ENCODE data around the gene KPTN. TPM values are rescaled to one million over a fixed set of nuclear protein-coding genes. Genes with fewer than 3 reads are reported as not detected.
A peak's percentile ranks its signal among the peaks of the same experiment; 100 is the strongest.

Gene KPTN
- total RNA-seq, 1 donor from 2014 or later = 2.1 TPM

DNA sequence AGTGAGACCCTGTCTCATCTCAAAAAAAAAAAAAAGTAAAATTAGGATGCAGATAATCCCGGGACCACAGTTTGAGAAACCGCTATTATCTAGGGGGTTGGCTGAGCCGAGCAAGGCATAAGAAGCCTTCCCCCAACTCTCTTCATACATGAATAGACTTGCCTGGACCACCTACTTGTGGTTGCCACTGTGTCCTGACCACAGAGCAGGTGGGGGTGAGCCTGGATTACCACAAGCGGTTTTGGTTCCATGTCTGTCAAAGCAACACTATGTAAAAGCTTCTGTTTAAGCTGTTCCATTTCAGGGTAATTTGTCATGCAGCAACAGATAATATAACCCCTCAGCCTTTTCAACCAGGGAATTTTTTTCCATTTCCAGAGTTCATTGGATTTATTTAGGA lies 34.1 kb upstream of the KPTN start:
- H3K9me3 ChIP-seq (ENCODE audit: control insufficient read depth in 3 of 3, low read length in 3 of 3) = no peaks in the 10 kb centered on the region
- H3K4me1 ChIP-seq (ENCODE audit: control insufficient read depth in 3 of 3, insufficient read depth in 3 of 3, low read length in 3 of 3) = peaks cover 11 to 30% (median 24%) of the 10 kb centered on the region in 3 donors
- H3K36me3 ChIP-seq (ENCODE audit: control insufficient read depth in 3 of 3, insufficient read depth in 3 of 3, low read length in 3 of 3) = peaks cover 0 to 4% (median 0%) of the 10 kb centered on the region in 3 donors
- no peaks in the 10 kb centered on the region for H3K27me3 ChIP-seq (ENCODE audit: control insufficient read depth in 3 of 3, insufficient read depth in 3 of 3, low read length in 3 of 3)
- no peak overlapping the region for H3K9ac ChIP-seq (ENCODE audit: low read depth in 1 of 3, low read length in 3 of 3)
- no peak overlapping the region for H3K27ac ChIP-seq (ENCODE audit: low read depth, low read length)
- H3K4me3 ChIP-seq (ENCODE audit: low read length in 3 of 3) = no peak overlapping the region

DNA sequence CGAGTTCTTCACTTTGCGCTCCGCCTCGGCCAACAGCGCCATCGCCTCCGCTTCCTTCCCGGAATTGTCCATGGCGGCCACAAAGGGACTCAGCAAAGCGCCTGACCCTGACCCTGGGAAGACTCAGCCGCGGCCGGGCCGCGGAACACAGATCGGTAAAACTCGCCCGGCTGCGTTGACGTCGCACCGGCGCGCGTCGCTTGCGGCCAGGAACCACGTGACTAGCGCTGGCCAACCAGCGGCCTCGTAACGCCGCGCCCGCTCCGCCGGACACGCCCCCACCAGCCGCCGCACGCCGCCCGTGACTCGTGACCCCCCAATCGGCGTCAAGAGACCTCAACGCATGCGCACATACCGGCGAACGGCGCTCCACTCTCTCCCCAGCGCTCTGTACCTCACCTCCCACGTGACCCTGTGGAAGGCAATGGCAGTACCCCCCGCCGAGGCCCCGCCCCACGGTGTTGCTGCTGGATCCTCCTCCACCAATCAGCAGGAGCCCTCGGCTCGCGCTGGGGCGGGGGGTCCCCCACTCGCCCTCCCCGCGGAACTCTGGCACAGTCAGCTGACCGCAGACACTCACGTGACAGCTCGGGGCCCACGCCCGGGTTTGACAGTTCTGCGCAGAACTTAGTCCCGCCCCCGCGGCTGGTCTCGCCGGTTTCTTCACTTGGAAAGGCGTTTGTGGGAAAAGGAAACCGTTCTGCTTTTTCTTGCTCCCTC lies 31.0 kb upstream of the KPTN start, which contains the start of gene NAPA:
TSS of gene NAPA (minus strand) at position 195 of the 720 bp plus-strand sequence. CDS start at position 72, 123 bp downstream.
- peaks cover 37 to 52% (median 45%) of the 10 kb centered on the region in 3 donors for H3K4me1 ChIP-seq (ENCODE audit: control insufficient read depth in 3 of 3, insufficient read depth in 3 of 3, low read length in 3 of 3)

DNA sequence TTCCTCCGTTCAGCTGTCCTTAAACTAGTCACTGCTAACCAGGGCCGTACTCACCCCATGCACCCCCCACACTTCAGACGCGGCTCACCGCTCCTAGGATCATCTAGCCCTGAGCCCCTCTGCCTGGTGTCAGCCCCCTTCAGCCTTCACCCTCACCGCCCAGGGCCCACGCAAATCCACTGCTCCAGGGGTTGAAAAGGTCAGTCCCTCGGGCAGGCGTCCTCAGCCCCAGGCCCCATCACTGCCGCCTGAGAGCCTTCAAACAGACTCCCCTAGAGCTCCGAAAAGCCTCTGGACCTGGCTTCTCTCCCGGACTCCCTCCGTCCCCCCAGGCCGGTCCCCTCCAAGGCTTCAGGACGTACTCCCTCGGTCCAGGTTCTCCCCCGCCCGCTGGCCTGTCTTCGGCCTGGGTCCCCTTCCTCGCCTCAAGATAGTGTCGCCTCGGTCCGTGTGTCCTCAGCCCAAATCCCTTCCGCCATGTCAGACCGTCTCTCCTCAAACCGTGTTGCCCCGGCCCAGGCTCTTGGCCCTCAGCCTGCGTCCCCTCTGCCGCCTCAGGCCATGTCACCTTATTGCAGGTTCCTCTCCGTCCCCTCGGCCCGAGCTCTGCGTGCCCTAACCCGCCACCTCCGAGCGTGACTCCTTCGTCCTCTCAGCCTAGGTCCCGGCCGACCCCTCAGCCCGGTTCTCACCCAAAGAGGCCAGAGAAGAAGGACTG lies 30.3 kb upstream of the KPTN start:
- H3K36me3 ChIP-seq (ENCODE audit: control insufficient read depth in 3 of 3, insufficient read depth in 3 of 3, low read length in 3 of 3) = peaks cover 0 to 4% (median 0%) of the 10 kb centered on the region in 3 donors
- peak overlapping the region; percentile 81 to 100 (median 99) for H3K4me3 ChIP-seq (ENCODE audit: low read length in 3 of 3)
- no peaks in the 10 kb centered on the region for H3K9me3 ChIP-seq (ENCODE audit: control insufficient read depth in 3 of 3, low read length in 3 of 3)
- no peaks in the 10 kb centered on the region for H3K27me3 ChIP-seq (ENCODE audit: control insufficient read depth in 3 of 3, insufficient read depth in 3 of 3, low read length in 3 of 3)
- H3K4me1 ChIP-seq (ENCODE audit: control insufficient read depth in 3 of 3, insufficient read depth in 3 of 3, low read length in 3 of 3) = peaks cover 44 to 59% (median 52%) of the 10 kb centered on the region in 3 donors
- H3K9ac ChIP-seq (ENCODE audit: low read depth in 1 of 3, low read length in 3 of 3) = peak overlapping the region; percentile 96 to 100 (median 100)
- H3K27ac ChIP-seq (ENCODE audit: low read depth, low read length) = peak overlapping the region; percentile 100

More for the DNA sequence above, 31.0 kb upstream of the KPTN start, which contains the start of gene NAPA:
- Histone ChIP-seq H3K4me3 (ENCODE audit: low read length in 3 of 3) (peak within 1 kb of the TSS; percentile 81 to 100 (median 99)), H3K27me3 (ENCODE audit: control insufficient read depth in 3 of 3, insufficient read depth in 3 of 3, low read length in 3 of 3) (no peaks in the 10 kb centered on the region), H3K27ac (ENCODE audit: low read depth, low read length) (peak within 1 kb of the TSS; percentile 100), H3K9me3 (ENCODE audit: control insufficient read depth in 3 of 3, low read length in 3 of 3) (no peaks in the 10 kb centered on the region), H3K36me3 (ENCODE audit: control insufficient read depth in 3 of 3, insufficient read depth in 3 of 3, low read length in 3 of 3) (peaks cover 0 to 4% (median 0%) of the 10 kb centered on the region in 3 donors), H3K9ac (ENCODE audit: low read depth in 1 of 3, low read length in 3 of 3) (peak within 1 kb of the TSS; percentile 96 to 100 (median 100))

DNA sequence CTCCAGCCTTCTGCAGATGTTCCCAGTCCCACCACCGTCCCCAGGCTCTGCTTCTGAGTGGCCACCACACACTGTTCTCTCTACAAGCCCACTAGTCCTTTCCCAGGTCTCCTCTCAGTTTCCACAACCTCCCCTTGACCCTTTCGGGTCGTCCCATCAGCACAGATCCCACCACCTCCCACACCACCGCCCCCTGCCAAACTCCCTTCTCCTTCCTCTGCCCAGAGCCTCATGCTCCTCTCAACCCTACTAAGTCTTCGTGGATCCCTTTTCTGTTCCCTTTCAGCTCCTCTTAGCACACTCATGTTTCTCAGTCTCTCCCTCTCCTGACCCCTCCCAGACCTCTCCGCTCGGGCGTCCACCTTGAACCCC lies 28.9 kb upstream of the KPTN start:
- Histone ChIP-seq H3K27me3 (ENCODE audit: control insufficient read depth in 3 of 3, insufficient read depth in 3 of 3, low read length in 3 of 3) (no peaks in the 10 kb centered on the region), H3K4me1 (ENCODE audit: control insufficient read depth in 3 of 3, insufficient read depth in 3 of 3, low read length in 3 of 3) (peaks cover 56 to 72% (median 65%) of the 10 kb centered on the region in 3 donors), H3K4me3 (ENCODE audit: low read length in 3 of 3) (peak overlapping the region; percentile 45 to 99 (median 46)), H3K36me3 (ENCODE audit: control insufficient read depth in 3 of 3, insufficient read depth in 3 of 3, low read length in 3 of 3) (peaks cover 0 to 4% (median 0%) of the 10 kb centered on the region in 3 donors), H3K27ac (ENCODE audit: low read depth, low read length) (peak overlapping the region; percentile 100), H3K9me3 (ENCODE audit: control insufficient read depth in 3 of 3, low read length in 3 of 3) (no peaks in the 10 kb centered on the region), H3K9ac (ENCODE audit: low read depth in 1 of 3, low read length in 3 of 3) (peak overlapping the region; percentile 60 to 100 (median 100))

DNA sequence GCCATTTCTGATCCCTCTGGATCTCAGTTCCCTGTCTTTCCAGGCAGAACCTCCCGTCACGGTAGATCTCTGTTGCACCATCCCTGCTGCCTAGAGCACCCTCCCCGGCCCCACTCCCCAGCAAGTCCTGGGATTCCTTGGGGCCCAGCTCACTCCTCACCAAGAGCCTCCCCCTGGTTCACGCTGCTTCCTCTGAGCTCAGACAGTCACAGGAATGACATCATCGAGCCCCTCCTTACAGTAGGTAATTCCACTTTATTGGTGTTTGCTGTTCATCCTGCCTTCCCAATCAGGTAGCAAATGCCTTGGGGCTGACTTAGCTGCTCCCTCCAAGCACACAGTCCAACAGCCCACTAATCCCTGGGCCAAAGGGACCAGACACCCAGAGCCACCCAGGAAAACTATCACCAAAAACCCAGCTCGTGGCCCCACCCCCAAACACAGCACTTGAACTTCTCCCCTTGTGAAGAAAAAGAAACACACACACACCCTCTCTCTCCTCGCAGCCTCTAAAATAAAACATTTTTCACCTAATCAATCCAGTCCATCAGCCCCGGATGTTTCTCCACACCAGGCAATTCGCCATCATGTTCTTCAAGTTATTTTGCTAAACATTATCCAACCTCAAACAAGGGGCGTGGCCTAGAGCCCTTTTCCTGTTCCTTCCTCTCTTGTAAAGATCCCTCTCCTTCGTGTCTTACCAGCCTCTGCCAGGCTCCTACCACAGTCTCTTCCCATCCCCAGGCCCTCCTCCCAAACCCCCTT lies 28.3 kb upstream of the KPTN start:
- peaks cover 62 to 78% (median 71%) of the 10 kb centered on the region in 3 donors for H3K4me1 ChIP-seq (ENCODE audit: control insufficient read depth in 3 of 3, insufficient read depth in 3 of 3, low read length in 3 of 3)
- peak overlapping the region; percentile 32 to 99 (median 45) for H3K4me3 ChIP-seq (ENCODE audit: low read length in 3 of 3)

DNA sequence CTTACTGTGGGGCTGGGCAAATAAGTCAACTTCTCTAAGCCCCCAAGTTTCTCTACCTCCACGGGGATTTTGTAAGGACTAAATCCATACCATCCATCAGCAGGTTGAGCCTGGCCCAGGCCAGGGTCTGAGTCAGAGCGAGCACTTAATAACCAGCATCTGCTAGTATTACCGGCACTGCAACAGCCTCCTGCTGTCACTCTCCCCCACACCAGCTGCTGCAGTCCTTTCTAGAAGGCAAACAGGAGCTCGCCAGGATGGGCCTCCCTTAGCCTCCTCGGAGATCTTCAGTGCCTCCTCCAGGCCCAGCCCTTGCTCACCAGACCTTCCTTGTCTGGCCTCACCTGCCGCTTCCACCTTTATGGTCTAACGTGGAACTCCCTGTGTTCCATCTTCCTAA lies 27.7 kb upstream of the KPTN start:
- H3K4me1 ChIP-seq (ENCODE audit: control insufficient read depth in 3 of 3, insufficient read depth in 3 of 3, low read length in 3 of 3) = peaks cover 69 to 85% (median 78%) of the 10 kb centered on the region in 3 donors
- peak overlapping the region; percentile 100 for H3K27ac ChIP-seq (ENCODE audit: low read depth, low read length)
- peak overlapping the region; percentile 32 to 45 (median 38) for H3K4me3 ChIP-seq (ENCODE audit: low read length in 3 of 3)
- no peaks in the 10 kb centered on the region for H3K27me3 ChIP-seq (ENCODE audit: control insufficient read depth in 3 of 3, insufficient read depth in 3 of 3, low read length in 3 of 3)
- peaks cover 0 to 4% (median 0%) of the 10 kb centered on the region in 3 donors for H3K36me3 ChIP-seq (ENCODE audit: control insufficient read depth in 3 of 3, insufficient read depth in 3 of 3, low read length in 3 of 3)
- H3K9me3 ChIP-seq (ENCODE audit: control insufficient read depth in 3 of 3, low read length in 3 of 3) = no peaks in the 10 kb centered on the region
- peak overlapping the region; percentile 60 to 100 (median 100) for H3K9ac ChIP-seq (ENCODE audit: low read depth in 1 of 3, low read length in 3 of 3)

More for the DNA sequence above, 28.3 kb upstream of the KPTN start:
- peak overlapping the region; percentile 60 to 100 (median 100) for H3K9ac ChIP-seq (ENCODE audit: low read depth in 1 of 3, low read length in 3 of 3)
- H3K27me3 ChIP-seq (ENCODE audit: control insufficient read depth in 3 of 3, insufficient read depth in 3 of 3, low read length in 3 of 3) = no peaks in the 10 kb centered on the region
- H3K9me3 ChIP-seq (ENCODE audit: control insufficient read depth in 3 of 3, low read length in 3 of 3) = no peaks in the 10 kb centered on the region
- H3K36me3 ChIP-seq (ENCODE audit: control insufficient read depth in 3 of 3, insufficient read depth in 3 of 3, low read length in 3 of 3) = peaks cover 0 to 4% (median 0%) of the 10 kb centered on the region in 3 donors
- H3K27ac ChIP-seq (ENCODE audit: low read depth, low read length) = peak overlapping the region; percentile 100

DNA sequence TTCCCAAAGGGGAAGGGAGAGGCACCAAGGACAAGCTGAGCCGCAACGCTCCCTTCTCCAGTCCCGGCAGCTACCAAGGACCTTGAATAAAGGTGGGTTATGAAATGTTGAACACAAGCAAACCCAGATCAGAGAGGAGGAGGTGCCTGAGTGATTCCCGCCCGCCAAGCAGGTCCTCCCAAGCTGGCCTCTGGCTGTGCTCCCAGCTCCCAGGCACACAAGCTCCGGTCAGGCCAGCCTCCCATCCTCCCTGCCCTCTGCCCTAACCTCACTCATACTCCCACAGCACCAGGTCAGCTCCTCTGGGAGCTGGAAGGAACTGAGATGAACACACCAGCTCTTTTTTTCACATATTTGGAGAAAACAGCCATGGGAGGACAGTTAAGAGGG lies 27.1 kb upstream of the KPTN start:
- H3K4me3 ChIP-seq (ENCODE audit: low read length in 3 of 3) = peak overlapping the region; percentile 12 to 54 (median 32)
- peak overlapping the region; percentile 100 for H3K27ac ChIP-seq (ENCODE audit: low read depth, low read length)
- H3K9me3 ChIP-seq (ENCODE audit: control insufficient read depth in 3 of 3, low read length in 3 of 3) = no peaks in the 10 kb centered on the region
- peak overlapping the region in 2 of 3 donors; percentile 100 for H3K9ac ChIP-seq (ENCODE audit: low read depth in 1 of 3, low read length in 3 of 3)
- peaks cover 0 to 4% (median 0%) of the 10 kb centered on the region in 3 donors for H3K36me3 ChIP-seq (ENCODE audit: control insufficient read depth in 3 of 3, insufficient read depth in 3 of 3, low read length in 3 of 3)
- H3K4me1 ChIP-seq (ENCODE audit: control insufficient read depth in 3 of 3, insufficient read depth in 3 of 3, low read length in 3 of 3) = peaks cover 74 to 89% (median 83%) of the 10 kb centered on the region in 3 donors
- H3K27me3 ChIP-seq (ENCODE audit: control insufficient read depth in 3 of 3, insufficient read depth in 3 of 3, low read length in 3 of 3) = no peaks in the 10 kb centered on the region

DNA sequence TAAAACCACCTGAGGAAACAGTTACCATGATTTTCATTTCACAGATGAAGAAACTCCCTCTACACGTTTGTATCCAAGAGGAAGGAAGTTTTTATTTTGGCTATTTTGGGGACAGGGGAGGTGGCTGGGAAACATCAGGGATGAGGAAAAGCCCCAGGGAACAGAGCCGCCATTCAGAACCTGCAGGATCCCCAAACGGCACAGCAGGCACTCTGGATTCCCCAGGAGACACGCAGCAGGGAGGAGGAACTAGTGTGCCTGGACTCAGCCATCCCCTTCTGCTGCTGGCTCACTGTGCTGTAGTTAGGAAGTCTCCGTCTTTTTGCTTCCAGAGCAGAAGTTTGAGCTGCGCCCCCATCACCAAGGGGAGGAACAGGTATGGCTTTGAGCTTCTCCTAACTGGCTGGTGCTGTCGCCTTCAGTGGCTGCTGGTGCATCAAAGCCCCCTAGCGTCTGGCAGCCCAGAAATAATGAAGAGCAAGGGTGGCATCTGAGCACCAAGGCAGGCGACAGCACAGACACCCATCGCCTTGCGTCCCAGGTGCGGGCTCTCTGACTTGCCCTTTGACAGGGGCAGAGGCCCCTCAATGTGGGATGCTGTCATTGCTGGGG lies 26.6 kb upstream of the KPTN start:
- Histone ChIP-seq H3K4me3 (ENCODE audit: low read length in 3 of 3) (peak overlapping the region in 2 of 3 donors; percentile 12 to 54), H3K9me3 (ENCODE audit: control insufficient read depth in 3 of 3, low read length in 3 of 3) (no peaks in the 10 kb centered on the region), H3K27me3 (ENCODE audit: control insufficient read depth in 3 of 3, insufficient read depth in 3 of 3, low read length in 3 of 3) (no peaks in the 10 kb centered on the region), H3K4me1 (ENCODE audit: control insufficient read depth in 3 of 3, insufficient read depth in 3 of 3, low read length in 3 of 3) (peaks cover 79 to 90% (median 86%) of the 10 kb centered on the region in 3 donors), H3K36me3 (ENCODE audit: control insufficient read depth in 3 of 3, insufficient read depth in 3 of 3, low read length in 3 of 3) (peaks cover 0 to 4% (median 0%) of the 10 kb centered on the region in 3 donors), H3K27ac (ENCODE audit: low read depth, low read length) (peak overlapping the region; percentile 100), H3K9ac (ENCODE audit: low read depth in 1 of 3, low read length in 3 of 3) (peak overlapping the region; percentile 47 to 100 (median 100))

DNA sequence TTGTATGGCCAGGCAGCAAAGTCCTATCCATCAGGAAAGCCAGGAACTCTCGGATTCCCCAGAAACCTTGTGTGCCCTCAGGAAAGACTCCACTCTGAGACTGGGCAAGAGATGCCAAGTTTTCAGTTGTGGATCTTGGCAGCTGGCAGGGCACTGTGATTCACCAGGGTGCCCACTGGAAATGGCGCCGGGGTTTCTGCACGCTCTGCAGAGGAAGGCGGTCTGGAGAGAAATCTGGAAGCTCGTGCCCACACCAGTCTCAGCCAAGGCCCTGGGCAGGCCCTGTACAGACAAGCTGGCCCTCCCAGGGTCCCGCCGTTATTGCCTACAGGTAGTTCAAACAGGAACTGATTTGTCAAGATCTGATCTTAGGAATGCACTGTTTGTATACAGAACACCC lies 26.0 kb upstream of the KPTN start:
- Histone ChIP-seq H3K27ac (ENCODE audit: low read depth, low read length) (peak overlapping the region; percentile 100), H3K27me3 (ENCODE audit: control insufficient read depth in 3 of 3, insufficient read depth in 3 of 3, low read length in 3 of 3) (no peaks in the 10 kb centered on the region), H3K4me1 (ENCODE audit: control insufficient read depth in 3 of 3, insufficient read depth in 3 of 3, low read length in 3 of 3) (peaks cover 86 to 96% (median 91%) of the 10 kb centered on the region in 3 donors), H3K36me3 (ENCODE audit: control insufficient read depth in 3 of 3, insufficient read depth in 3 of 3, low read length in 3 of 3) (peaks cover 0 to 7% (median 0%) of the 10 kb centered on the region in 3 donors), H3K9ac (ENCODE audit: low read depth in 1 of 3, low read length in 3 of 3) (peak overlapping the region; percentile 47 to 100 (median 51)), H3K9me3 (ENCODE audit: control insufficient read depth in 3 of 3, low read length in 3 of 3) (no peaks in the 10 kb centered on the region), H3K4me3 (ENCODE audit: low read length in 3 of 3) (peak overlapping the region; percentile 5 to 58 (median 38))

Measured in skeletal muscle tissue (tissue), 4 donors.